Fibroblast of mammary gland (primary cell): ENCODE results near the gene GSE1.

Experiments
- DNase-seq: peaks from one replicate; pipeline ENCODE4 v3.0.0-alpha.2; 2010; ENCODE audit warnings: low read depth
- H3K4me3 ChIP-seq: 2 replicates; pipeline ENCODE4 v1.5.1; 2011; ENCODE audit warnings: low read depth, mild to moderate bottlenecking, low read length, moderate library complexity; ENCODE audit not compliant: control insufficient read depth
- CTCF ChIP-seq: conservative IDR thresholded peaks from 2 replicates; pipeline ENCODE4 v1.5.1; 2011; ENCODE audit warnings: low read depth, low read length, inconsistent platforms; ENCODE audit not compliant: control insufficient read depth, insufficient read depth

GSE1 gene

GRCh38 chr16:85602402-85603202 is 10.5 kb upstream of the GSE1 start:
- DNase-seq: no peak
- TF ChIP-seq CTCF: no peak
- H3K4me3 ChIP-seq: no peak overlapping the region

- TF ChIP-seq CTCF: no peak
- DNase-seq: no peak
- no peak overlapping the region for H3K4me3 ChIP-seq
Observed at GRCh38 chr16:85603203-85603755, 9.8 kb upstream of the GSE1 start.

- DNase-seq: no peak
- H3K4me3 ChIP-seq: no peak overlapping the region
- TF ChIP-seq CTCF: no peak
Observed at GRCh38 chr16:85604145-85604705, 8.9 kb upstream of the GSE1 start.

GRCh38 chr16:85605051-85605911 is 7.8 kb upstream of the GSE1 start:
- no peak for DNase-seq
- H3K4me3 ChIP-seq: no peak overlapping the region
- TF ChIP-seq CTCF: no peak

GRCh38 chr16:85605912-85606841 is 6.9 kb upstream of the GSE1 start:
- no peak for DNase-seq
- H3K4me3 ChIP-seq: no peak overlapping the region

More at GRCh38 chr16:85605912-85606841, 6.9 kb upstream of the GSE1 start:
- no peak for TF ChIP-seq CTCF
